HG03565 (cell line): ENCODE measurements around the gene ZFAND3.

Experiments
- ATAC-seq: cut with Tn5 transposase; IDR thresholded peaks from one replicate; pipeline ENCODE4 v1.9.1; 2021; ENCODE audit warnings: mild to moderate bottlenecking, moderate library complexity; ENCODE audit not compliant: unreplicated experiment

ZFAND3 gene

DNA sequence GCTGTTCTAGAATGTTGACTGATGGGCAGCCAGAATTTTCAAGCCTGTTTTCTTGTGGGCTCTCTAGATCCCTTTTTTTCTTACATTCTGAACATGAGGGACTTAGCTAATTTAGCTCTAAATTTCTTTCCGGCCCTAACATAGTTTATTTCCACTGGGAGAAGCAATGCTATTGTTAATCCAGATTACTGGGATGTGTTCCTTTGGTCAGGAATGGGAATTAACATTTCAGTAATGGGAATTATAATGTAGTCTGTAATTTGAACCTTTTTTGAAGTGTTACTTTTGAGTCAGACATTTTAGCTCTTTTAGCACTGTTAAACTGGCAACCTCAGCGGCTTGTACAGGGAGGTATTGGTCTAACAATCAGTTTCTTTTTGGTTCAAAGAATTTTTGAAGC is 7.5 kb downstream of the ZFAND3 start:
- no peak for ATAC-seq

DNA sequence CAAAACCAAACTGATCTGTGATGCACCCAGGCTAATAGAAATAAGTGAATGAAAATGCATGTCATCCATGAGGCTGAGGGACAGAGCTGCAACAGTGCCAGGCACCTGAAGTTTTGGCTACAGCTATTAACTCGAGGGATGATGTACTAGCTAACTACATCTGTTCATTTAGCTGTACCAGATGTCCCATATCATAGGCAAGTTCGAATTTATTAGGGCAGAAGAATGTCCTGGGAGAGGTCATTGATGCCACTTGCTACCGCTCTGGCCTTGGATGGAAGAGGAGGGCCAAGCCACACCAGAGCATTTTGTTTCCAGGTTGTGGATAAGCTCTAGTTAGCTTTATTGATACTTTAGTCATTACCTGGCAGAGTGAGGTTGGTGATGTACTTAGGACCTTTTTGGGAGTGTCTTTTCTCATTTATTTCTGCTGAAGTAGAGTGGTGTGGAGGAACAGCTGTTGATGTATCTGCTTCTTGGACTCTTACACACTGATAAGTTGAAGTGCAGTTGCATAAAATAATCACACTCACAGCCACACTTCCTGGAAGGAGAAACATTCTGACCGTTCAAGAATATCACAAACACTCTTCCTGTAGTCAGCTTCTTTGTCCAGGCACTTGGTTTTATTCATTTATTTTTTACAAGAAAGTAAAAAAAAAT is 8.2 kb downstream of the ZFAND3 start:
- no peak for ATAC-seq

DNA sequence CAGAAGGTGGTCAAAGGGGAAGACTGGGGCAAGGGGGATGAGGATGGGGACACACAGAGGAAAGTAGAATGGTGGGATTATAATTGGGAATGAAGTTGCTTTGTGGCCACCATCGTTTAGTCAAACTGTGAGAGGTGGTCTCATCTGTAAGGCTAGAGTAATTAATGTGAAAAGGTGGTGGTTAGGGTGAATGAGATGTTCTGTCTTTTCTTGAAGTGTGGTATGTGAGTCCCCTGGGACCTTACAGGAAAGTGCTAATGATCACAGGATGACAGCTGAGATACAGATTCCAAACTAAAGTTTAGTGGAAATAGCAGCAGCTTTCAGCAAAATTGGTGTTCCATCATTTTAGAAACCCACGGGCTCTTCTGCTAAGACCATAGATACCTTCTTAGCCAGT is 10.7 kb downstream of the ZFAND3 start:
- no peak for ATAC-seq

DNA sequence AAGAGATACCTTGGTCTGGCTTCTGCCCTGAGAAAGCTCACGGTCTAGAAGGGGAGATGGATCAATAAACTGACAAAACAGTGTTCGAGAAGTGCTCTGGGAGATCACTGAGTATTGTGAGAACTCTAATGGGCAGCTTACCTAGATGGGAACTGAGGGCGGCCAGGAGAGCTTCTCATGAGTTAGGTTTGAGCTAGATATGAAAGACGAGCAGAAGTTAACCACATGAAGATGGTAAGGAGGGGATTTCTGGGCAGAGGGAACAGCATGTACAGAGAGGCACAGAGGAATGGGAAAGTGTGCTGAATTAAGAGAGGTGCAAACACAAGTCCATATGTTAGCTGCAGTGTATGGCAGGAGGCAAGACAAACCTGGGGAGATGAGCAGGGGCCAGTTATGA is 11.9 kb downstream of the ZFAND3 start:
- no peak for ATAC-seq

DNA sequence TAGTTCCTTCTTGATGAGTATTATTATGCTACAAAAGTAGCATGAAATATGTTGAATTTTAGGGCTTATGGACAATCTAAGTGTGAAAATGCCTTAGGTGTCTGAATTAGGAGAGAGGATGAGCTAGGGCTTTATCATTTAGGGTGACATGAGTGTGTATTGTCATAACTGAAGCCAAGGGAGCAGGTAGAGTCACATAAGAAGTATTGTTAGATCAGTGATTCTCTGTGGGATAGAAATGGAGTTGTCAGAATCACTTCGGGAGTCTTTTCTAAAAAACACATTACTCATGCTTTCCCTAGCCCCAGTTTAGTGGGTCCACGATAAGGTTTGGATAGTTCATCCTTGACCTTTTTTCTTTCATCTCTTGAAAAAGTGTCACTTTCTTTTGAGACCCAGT is 16.4 kb downstream of the ZFAND3 start:
- ATAC-seq = no peak

DNA sequence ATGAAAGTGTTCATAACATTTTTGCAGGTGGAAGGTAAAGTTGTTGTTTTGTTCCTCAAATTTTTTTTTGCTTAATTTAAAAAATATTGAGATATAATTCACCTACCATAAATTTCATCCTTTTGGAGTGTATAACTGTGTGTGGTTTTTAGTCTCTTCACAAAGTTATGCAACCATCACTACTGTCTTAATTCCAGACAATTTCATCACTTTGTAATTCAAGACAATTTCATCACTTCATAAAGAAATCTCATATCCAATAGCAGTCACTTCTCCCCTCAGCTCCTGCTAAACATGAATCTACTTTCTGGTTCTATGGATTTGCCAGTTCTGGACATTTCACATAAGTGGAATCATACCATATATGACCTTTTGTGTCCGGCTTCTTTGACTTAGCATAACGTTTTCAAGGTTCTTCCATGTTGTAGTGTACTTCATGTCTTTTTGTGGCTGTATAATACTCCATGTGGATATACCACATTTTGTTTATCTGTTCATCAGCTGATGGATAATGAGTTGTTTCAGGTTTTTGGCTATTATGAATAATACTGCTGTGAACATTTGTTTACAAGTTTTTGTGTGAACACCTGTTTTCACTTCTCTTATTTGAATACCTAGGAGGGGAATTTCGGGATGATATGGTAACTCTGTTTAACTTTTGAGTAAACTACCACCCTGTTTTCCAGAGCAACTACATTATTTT is 18.8 kb downstream of the ZFAND3 start:
- ATAC-seq = no peak

DNA sequence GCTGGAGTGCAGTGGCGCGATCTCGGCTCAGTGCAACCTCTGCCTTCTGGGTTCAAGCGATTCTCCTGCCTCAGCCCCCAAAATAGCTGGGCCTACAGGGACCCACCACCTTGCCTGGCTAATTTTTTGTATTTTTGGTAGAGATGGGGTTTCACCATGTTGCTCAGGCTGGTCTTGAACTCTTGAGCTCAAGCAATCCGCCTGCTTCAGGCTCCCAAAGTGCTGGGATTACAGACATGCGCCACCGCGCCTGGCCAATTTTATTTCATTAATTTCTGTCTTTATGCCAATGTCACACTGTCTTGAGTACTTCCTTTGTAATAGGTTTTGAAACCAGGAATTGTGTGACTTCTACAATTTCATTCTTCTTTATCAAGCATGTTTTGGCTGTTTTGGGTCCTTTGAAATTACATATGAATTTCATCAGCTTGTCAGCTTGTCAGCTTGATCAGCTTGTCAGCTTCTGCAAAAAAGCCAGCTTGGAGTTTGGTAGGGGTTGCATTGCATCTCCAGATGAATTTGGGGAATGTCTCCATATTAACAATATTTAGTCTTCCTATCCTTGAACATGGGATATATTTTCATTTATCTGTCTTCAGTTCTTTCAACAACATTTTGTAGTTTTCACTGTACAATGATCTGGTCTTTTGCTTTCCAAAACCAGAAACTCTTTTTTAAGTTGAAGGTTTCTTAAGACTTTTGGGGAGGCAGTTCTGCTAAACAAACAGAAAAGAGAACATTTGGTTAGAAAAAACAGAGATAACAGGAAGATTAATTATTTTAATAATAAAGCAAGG is 20.8 kb downstream of the ZFAND3 start:
- ATAC-seq = no peak

DNA sequence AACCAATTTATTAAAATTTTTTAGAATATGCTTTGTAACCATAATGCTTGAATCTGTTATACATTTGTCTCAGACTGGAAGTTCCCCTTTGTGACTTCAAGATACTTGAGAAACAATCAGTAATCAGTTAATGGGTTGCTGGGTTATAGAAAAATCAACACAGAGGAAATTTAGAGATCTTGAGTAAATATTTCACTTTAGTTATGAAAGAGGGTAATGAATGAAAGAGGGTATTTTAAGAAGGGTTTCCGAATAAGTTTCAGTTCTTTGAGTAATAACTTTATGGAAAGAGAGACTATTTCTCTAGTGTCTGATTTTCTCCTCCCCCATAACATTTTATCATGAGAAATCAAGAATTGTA is 21.4 kb downstream of the ZFAND3 start:
- ATAC-seq = no peak

DNA sequence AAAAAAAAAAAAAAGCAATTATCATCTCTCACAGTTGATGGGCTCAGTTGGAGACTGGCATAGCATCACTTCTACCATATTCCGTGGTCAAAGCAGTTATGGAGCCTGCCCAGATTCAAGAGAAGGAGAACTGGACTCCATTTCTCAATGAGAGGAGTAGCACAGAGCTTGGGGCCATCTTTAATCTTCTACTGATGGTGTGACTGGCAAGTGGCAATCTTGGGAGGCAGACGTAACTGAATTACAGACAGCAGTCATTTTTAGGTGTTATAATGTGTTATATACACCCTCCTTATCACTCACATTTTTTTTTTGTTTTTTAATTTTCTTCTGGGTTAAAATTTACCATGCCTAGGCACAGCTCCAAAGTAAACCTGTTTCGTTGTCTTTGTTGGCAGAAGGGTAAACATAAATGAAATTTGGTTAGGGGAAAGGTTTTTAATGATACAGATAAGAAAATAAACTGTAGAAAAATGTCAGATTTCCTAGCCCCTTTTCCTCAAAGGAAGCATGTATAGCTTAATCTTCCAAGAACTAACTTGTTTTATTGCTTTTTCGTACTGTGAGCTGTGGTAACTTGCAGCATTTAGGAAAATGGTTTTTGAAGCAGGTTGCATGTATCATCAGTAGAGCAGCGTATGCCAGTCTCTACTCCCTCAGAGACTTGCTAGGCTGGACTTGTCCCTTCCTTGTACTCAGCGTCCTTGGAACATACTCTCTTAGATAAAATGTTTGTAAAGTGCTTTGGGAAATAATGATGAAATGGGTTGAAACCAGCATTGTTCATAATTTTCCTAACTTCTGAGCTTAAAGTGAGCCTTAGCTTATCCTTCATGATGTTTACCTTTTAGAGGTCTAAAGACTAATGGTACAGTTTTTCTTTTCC is 25.7 kb downstream of the ZFAND3 start:
- ATAC-seq = no peak

DNA sequence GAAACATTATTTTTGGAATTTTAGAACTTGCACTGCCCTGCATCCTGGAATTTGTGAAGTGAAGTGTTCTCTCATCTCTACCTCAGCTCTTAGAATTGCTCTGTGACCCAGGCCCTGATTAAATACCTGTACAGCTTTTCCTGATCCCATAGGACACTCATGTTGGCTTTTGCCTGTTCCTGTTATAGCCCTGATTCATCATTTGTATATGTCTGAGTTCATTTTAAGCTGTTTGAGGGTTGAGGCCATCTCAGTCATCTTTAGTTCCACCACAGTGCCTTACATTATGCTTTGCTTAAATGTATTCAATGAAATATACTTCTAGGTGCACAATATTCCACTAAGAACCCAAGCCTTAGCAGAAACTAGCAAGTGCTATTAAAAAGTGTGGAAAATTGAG is 26.4 kb downstream of the ZFAND3 start:
- ATAC-seq = no peak

DNA sequence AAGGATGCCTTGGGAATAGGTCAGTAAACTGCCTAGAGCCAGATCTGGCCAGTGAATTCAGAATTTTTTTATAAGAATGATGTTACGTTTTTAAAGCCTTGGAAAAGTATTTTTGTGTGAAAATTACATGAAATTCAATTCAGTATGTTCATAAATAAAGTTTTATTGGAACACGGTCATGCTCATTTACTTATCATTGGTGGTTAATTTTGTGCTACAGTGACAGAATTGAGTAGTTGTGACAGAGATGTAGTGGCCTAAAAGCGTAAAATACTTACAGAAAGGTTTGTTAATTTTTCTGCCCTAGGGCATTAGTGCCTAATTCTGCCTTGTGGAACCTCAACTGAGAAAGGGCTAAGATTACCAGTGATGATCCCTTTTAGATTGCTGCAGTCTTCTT is 28.2 kb downstream of the ZFAND3 start:
- no peak for ATAC-seq

DNA sequence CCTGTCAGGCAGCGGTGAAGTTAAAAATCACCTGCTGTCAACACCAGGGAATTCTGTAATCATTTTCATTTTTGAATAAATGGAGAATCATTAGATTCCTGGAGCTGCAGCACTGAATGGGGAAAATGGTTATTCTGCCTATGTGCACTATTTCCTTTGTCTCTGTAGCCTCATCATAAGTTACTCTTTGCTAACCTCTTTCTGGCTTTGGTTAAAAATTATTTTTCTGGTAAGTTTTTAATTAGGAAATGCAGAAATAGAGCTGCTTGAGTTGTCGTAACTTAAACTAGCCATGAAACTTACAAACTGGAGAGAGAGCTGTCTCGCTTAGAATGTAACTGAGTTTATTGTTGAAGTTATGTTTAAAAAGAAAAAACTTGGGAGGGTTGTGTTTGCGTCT is 28.8 kb downstream of the ZFAND3 start:
- ATAC-seq = no peak

DNA sequence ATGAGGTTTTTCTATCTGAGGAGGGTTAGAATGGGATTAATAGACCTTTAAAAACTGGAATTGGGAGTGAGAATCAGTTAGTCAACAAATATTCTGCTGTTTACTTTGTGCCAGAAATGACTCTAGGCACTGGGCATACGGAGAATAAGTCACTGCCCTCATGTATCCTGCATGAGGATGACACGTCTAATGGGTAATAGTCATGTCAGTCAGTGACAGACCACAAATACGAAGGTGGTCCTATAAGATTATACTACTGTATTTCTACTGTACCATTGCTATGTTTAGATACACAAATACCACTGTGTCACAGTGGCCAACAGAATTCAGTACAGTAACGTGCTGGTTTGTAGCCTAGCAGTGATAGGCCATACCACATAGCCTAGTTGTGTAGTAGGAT is 30.7 kb downstream of the ZFAND3 start:
- ATAC-seq = no peak

DNA sequence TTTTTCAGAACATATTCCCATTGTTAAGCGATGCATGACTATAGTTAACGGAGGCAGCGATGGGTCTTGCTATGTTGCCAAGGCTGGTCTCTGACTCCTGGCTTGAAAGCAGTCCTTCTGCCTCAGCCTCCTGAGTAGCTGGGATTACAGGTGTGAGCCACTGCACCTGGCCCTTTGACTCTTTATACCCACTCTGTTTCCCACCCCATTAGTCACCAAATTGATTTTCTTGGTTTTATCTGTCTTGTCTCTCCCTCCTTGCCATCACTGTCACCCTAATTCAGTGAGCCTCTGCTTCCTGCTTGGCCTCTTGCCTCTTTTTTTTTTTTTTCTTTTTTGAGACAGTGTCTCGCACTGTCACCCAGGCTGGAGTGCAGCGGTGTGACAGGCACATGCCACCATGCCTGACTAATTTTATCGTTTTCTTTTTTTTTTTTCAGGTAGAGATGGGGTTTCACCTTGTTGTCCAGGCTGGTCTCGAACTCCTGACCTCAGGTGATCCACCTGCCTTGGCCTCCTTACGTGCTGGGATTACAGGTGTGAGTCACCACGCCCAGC is 31.3 kb downstream of the ZFAND3 start:
- ATAC-seq = no peak

DNA sequence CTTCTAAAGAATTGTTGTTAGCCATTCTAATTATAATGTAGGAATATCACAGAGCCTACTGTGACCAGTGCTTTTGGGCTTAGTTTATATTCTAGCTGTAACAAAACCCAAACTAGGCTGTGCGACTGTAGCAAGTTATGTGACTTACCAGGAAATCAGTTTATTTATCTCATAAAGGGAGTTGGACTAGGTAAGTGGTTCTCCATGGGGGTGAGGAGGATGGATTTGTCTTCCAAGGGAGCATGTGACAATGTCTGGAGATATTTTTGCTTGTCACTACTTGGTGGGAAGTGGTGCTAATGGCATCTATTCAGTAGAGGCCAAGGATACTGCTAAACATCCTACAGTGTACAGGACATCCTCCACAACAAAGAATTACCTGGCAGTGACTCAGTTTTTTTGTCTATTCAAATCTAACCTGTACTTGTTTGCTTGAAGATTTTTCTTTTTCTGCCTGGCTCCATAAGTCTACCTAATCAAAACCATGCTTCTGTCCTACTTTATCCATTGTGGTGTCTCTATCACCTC is 32.5 kb downstream of the ZFAND3 start:
- ATAC-seq = no peak

DNA sequence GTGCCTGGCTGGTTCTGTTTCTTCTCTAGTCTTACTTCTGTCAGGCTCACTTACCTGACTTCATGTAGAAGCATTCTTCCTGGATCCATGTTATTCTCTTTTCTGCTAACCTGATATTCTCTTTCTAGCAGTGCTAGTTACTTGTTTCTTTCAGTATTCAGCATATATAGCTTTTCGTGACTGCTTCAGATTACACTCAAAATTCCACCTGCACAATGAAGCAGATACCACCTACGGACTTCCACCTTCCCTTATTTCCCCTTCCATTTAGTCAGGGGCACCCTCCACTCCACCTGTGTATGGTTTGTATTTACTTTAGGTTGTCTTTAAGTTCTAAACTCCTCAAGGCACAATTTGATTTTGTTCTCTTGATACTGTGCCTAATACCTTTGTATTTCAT is 36.8 kb downstream of the ZFAND3 start:
- no peak for ATAC-seq

DNA sequence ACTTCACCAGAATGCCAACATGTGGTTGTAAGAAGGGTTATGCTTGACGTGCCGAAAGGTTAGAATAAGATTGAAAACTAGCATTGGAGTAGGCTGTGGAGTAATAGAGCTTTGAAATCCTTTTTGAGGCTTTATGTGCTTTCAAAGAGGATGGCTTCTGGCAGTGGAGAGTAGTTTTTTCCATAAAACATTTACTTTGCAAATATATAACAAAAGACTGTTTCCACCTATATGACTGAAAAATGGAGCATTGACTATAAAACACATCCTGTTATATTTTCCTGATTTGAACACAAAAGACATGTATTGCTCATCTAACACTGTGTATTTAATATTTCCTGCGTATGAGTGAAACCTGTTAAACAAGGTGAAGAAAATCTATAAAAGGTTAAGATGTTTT is 38.8 kb downstream of the ZFAND3 start:
- no peak for ATAC-seq

DNA sequence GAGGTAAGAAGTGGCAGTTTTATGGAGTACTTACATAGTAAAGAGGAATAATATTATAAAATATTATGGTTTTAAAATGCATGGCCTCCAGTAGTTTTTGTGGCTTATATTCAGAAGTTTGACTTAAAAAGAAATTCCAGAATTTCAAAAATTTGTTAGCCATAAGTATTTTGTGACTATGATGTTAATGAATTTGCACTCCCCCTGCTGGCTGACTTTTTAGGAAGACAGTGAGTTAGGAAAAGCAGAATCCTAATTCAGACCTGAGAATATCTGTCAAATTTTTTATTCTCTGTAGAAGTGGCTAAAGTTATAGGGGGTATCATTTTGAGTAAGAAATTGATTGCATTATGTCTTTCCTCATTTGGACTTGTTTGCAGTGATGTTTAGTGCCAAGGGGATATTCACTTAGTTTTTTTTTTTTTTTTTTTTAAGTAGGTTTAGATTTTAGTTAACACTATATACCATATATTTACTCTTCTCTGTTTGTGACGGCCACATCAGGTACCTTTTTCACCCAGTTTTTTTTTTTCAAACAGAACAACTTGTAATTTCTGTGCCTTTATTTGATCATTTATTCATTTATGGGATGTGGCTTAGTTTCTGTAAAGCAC is 40.8 kb downstream of the ZFAND3 start:
- no peak for ATAC-seq

DNA sequence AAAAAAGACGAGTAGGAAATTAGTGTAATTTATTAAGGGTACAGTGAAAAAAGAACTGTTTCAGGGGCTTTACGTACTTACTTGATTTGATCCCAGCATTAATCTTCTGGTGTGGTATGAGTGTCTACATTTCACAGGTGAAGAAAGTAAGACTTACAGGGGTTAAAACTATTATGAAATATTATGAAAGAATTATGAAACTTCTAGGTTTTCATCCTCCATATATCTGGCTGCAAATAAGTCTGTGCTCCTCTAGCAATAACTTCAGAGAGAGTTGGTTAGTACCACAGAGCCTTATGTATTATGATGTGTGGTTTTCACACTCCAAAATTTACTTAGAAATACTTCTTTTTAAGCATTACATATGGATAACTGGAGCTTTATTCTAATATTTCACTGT is 41.9 kb downstream of the ZFAND3 start:
- no peak for ATAC-seq

DNA sequence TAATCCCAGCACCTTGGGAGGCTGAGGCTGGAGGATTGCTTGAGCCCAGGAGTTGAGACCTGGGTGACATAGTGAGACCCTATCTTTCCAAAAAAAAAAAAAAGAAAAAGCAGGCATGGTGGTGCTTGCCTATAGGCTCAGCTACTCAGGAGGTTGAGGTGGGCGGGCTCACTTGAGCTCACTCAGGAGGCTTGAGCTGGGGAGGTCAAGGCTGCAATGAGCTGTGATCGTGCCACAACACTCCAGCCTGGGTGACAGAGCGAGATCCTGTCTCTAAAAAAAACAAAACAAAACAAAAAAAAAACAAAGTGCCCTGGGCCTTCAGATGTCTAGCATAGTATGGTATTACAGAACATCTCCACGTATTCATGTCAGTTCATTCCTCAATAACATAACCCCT is 42.9 kb downstream of the ZFAND3 start:
- no peak for ATAC-seq
